ENCODE measurements around the gene PFKFB4.
"Not testable (repeated sequence)": the region's sequence is repeated elsewhere in the genome, so short reads cannot be mapped to it uniquely, and the experiment has no call there.

The PFKFB4 gene

DNA sequence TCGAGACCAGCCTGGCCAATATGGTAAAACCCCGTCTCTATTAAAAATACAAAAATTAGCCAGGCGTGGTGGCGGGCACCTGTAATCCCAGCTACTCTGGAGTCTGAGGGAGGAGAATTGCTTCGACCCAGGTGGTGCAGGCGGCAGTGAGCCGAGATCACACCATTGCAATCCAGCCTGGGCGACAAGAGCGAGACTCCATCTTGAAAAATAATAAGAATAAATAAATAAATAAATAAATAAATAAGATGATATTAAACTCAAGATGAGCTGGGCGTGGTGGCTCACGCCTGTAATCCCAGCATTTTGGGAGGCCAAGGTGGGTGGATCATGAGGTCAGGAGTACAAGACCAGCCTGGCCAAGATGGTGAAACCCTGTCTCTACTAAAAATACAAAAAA, 75.7 kb downstream of the PFKFB4 start:
- DNase-seq, result not testable (repeated sequence)

DNA sequence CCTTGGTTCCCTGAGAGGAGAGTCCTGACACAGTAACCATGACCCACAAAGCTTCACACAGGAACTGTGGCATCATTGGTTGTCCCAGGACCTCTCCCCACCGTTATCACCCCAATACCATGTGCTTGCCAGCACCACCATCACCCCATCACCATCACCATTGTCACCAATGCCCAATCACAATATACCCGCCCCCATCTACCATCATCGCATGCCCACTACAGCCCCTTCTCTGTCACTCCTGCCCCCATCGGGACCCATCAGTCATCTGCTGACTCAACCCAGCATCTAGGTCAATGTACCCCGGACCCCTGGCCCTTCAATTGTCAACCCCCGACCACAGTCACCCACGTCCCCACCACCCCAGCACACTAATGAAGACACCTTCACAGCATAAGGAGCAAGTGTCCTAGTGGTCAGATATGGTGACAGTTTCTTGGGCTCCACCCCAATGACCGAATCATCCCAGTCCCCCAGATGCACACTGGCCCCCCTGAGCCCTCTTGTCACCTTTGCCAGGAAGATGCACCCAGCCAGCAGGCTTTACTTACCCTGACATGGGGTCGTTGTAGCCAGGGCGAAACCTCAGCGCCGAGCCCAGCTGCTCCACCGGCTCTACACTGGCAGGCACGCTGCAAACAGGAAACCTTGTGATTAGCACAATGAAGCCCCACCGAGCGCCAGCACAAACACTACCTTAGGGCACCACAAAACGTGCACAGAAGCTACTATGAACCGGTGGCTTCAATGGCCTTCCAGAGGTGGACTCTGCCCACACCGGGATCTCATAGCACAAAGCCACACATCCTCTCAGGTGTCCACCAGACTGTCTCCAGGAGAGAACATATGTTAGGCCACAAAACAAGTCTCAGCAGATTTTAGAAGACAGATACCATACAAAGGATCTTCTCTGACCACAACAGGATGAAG, 77.7 kb downstream of the PFKFB4 start:
- DNase-seq, result peak; percentile 51

- DNase-seq, result no peak
These were observed 78.6 kb downstream of the PFKFB4 start for GRCh38 chr3:48477959-48478520.

GRCh38 chr3:48476426-48477053, 80.1 kb downstream of the PFKFB4 start:
- no peak for DNase-seq

- no peak for DNase-seq
These were observed 81.4 kb downstream of the PFKFB4 start for GRCh38 chr3:48475188-48475587.

GRCh38 chr3:48474619-48475018, 82.0 kb downstream of the PFKFB4 start:
- DNase-seq, result no peak

DNA sequence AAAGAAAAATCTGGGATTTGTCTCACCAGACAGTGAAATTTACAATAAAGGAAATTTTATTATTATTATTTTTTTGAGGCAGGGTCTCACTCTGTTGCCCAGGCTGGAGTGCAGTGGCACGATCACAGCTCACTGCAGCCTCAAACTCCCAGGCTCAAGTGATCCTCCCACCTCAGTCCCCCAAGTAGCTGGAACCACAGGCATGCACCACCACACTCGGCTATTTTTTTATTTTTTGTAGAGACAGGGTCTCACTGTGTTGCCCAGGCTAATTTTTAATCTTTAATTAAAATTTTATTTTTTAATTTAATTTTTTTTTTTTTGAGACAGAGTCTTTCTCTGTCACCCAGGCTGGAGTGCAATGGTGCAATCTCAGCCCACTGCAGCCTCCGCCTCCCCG, 82.6 kb downstream of the PFKFB4 start:
- not testable (repeated sequence) for DNase-seq

- DNase-seq, result no peak
These were observed 83.0 kb downstream of the PFKFB4 start for GRCh38 chr3:48473617-48473952.

DNA sequence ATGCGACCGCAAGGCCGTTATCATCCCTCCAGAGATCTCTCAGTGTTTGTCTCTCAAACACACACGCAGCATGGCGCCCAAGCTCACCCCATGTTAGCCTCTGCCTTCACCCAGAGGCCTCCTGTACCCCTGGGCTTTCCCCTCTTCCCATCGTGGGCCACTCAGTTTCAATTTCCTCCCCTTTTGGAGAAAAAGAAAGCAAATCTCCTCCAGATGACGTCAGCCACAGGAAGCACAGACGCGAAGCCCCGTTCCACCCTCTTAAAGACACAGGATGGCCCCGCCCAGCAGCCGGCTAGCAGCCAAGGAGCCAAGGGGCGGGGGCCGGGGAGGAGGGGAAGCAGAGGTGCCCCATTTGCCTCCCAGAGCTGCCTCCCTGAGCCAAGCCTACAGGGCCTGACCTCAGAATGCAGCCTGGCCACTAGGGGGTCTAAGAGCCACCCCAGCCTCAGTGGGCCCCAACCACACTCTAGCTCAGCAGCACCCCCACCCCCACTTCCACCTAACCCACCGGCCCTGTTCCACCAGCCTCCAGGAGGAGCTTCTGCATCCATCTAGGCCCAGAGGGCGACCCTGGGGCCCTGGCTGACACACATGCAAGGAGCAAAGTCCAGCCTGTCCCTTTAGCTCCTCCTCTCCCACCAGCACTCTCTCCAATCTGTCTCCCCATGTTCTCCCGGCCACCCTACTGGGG, 83.5 kb downstream of the PFKFB4 start:
- peak; percentile 95 for DNase-seq

- DNase-seq, result no peak
These were observed 84.0 kb downstream of the PFKFB4 start for GRCh38 chr3:48472673-48472922.

GRCh38 chr3:48470286-48470685, 86.3 kb downstream of the PFKFB4 start:
- DNase-seq, result no peak

DNA sequence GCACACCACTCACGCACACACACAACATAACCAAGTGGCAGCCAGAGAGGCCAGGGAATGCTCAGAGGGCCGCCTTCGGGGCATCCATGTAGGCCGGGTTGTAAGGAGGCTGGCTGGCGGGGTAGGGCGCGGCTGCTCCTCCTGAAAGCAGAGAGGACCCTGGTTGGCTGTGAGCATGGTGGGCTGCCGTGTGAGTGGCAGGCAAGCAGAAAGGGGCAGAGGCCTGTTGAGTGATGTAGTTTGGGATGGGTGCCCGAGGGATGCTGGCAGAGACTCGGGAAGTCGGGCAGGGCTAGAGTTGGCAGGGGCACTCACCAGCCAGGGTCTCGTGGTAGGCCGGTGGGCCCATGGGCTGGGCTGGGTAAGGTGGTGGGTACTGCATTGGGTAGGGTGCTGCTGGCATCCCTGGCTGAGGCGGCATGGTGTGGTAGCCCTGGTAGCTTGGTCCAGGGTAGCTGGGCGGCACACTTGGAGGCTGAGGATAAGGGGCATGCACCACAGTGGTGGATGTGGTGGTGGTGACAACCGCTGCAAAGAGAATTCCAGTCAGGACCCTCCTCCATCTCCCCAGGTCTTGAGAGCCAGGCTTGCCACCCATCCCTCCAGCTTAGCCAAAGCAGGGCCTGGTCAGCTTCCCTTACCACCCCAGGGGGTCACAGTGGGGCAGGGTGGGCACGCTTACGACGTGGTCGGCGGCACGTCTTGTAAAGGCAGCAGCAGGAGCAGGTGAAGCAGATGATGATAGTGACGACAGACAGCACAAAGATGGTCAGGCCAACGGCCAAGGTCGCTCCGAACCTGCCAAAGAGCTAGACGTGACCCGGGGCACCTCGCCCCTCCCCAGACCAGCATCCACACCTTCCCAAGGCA, 87.3 kb downstream of the PFKFB4 start:
- DNase-seq, result no peak

DNA sequence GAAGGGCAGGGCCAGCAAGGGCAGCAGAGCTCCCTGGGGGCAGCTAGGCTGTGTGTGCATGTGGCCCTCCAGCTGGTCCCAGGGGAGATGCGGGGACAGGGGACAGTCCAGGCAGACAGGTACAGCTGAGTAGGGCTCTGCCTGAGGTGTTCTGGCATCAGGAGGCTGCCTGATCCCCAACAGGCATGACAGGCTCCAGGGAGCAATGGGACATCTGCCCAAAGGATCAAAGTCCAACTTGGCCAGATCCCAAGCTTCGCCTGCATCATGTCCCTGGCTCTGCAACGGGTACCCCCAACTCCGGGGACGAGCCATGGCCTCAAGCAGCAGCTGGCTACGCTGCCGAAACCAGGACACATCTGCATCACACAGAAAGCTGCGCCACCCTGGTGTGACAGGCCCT, 88.3 kb downstream of the PFKFB4 start:
- no peak for DNase-seq
